ENCODE results near the gene TTC21A.

The TTC21A gene

GRCh38 chr3:39177708-39178332, 70.3 kb downstream of the TTC21A start:
- DNase-seq (ENCODE audit: low read depth) = peak; percentile 96

DNA sequence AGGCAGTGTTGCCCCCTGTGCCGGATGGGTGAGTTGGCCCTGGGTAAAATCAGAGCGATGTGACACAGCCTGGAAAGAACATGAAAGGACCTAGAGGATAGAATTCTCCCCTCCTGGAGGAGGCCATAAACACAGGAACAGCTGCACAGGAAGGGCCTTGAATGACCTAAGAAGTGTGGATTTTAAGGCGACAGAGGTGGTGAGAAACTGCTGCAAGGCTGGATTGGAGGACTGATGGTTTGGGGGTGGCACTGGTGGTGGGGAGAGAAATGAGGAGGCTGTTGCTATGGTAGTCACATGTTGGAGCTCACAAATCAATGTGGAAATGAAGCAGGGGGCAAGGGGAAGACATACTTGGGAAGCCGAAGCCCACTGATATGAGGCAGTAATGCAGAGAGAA, 71.1 kb downstream of the TTC21A start:
- no peak for DNase-seq (ENCODE audit: low read depth)

DNA sequence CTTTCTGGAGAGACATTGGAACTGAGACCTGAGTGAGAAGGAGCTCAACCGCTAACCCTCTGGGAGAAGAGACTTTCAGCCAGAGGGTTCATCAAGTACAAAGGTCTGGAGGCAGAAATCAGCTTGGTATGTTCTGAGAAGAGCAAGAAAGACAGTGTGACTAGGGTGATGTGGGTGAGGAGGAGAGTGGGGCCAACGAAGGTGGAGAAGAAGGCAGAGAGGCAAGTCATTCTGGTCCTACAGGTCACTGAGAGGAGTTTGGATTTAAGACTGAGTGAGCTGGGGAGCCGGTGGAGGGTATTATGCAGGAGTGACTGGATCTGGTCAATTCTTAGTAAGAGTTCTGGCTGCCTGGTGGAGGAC, 72.7 kb downstream of the TTC21A start:
- DNase-seq (ENCODE audit: low read depth) = no peak

DNA sequence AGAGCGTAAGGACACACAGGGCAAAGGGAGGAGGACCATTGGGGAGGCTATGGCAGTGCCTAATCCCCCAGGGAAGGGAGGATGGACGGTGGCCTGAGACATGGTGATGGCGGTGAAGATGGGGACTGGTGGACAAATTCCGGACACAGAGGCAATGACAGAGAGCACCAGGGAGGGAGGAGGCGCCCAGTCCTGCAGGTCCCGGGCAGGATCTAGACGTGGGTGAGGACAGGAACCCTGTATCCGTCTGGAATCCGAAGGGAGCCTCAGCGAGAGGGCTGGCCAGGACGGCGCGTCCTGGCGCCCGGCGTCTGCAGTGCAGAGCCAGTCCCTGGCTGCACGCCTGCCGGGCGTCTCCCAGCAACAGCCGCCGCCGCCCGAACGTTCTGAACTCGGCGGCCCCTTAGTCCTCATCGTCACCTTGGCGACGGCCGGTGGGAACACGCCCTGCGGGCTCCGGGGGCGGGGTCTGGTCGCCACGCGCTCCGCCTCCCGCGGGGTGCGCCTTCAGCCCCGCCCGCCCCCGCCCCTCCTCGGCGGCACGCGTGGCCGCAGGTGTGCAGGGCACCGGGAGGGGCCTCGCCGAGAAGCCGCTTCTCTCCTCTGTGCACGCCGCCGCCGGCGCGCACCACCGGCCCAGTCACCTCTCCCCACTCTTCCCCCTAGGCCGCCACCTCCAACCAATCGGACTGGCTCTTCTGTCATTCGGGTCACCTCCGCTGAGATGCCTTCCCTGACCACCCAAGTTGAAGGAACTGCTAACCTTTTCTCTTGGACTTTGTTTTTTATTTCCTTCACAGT, 73.3 kb downstream of the TTC21A start:
- peak; percentile 71 for DNase-seq (ENCODE audit: low read depth)

- DNase-seq (ENCODE audit: low read depth) = no peak
Measured at GRCh38 chr3:39181408-39182335, 74.2 kb downstream of the TTC21A start.

DNA sequence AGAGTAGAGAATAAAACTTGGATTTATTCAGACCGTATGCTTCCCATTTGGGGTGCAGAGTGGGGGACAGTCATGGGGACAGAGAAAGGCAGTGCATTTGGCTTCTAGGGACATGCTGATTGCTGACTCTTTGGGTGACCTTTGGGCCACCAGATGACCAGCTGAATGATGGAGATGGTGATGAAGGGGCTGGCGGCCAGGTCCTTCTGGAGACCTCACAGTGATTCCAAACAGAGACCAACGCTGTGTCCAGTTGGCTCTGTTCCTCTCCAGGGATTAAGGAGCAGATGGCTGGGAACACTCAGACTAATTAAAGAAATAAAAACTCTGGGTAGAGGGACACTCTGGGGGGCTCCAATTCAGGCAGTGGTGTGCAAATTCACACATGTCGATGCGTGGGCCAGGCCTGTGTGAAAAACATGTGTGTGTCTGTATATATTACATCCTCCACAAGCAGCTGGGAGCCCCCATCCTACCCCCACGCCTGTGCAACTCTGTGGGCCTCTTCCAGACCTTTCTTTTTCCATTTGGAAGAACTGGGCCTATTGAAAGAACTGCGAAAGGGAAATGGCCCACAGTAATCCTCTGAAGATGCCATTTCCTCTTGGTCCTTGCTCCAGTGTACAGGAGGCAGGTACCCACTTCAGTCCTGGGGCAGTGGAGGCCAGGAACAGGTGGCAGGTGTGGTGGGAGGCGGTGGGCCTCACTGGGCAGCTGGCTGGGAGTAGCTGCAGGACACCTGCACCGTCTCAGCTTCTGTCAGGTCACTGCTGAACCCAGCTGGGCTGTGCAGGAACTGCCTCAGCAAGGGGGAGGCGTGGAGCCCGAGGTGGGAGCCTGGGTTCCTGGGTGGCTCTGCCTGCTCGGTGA, 76.0 kb downstream of the TTC21A start:
- DNase-seq (ENCODE audit: low read depth) = no peak

GRCh38 chr3:39184081-39184967, 76.8 kb downstream of the TTC21A start:
- no peak for DNase-seq (ENCODE audit: low read depth)

DNA sequence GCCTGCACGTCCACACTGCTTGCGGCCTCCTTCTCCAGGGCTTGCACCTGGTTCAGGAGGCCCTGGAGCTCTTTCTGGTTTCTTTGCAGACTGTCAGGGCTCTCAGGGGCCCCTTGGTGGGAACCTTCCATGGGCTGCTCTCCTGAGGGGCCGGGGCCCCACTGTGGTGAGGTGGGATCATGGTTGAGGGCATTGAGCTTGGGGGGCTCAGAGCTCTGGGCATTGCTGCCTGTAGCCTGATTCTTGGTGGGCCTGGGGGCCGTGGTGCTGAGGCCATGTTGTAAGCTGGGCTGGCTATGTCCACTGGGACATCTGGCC, 77.4 kb downstream of the TTC21A start:
- no peak for DNase-seq (ENCODE audit: low read depth)

GRCh38 chr3:39185326-39185958, 78.0 kb downstream of the TTC21A start:
- no peak for DNase-seq (ENCODE audit: low read depth)

DNA sequence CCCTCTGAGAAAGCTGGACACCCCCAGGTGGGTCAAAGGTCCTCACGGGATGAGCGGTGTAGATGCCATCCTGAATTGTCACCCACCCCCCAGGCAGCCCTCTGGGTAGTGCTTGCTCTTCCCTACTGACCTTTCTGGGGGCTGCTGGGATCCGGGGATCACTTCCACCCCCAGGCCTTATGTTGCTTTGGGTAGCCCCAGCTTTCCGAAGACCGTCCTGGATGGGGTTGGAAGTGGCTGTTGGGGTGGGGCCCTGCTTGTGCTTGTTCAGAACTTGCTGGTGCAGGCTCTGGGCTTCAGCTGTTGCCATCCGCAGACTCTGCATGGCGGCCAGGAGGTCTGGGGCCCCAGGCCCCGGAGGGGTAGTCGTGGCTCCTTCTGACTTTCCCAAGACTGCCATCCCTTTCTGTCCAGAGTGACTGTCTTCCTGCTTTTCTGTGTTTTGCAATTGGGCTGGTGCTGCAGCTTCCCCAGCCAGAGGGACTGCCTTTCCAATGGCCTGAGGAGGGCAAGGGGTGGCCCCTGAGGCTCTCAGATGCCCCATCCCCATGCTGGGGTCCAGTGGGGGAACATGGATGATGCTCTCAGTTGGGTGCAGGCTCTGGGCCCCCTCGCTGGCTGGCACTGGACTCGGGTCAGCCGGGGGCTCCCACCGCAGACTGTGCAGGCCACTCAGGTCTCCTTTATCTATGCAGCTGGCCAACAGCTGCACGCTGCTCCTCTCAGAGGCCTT, 78.6 kb downstream of the TTC21A start:
- DNase-seq (ENCODE audit: low read depth) = no peak

- no peak for DNase-seq (ENCODE audit: low read depth)
Measured at GRCh38 chr3:39186692-39187151, 79.2 kb downstream of the TTC21A start.

GRCh38 chr3:39187372-39188155, 80.1 kb downstream of the TTC21A start:
- DNase-seq (ENCODE audit: low read depth) = no peak

Data from fibroblast of gingiva (primary cell).